ENCODE results near the gene PRSS33.

PRSS33 gene

DNA sequence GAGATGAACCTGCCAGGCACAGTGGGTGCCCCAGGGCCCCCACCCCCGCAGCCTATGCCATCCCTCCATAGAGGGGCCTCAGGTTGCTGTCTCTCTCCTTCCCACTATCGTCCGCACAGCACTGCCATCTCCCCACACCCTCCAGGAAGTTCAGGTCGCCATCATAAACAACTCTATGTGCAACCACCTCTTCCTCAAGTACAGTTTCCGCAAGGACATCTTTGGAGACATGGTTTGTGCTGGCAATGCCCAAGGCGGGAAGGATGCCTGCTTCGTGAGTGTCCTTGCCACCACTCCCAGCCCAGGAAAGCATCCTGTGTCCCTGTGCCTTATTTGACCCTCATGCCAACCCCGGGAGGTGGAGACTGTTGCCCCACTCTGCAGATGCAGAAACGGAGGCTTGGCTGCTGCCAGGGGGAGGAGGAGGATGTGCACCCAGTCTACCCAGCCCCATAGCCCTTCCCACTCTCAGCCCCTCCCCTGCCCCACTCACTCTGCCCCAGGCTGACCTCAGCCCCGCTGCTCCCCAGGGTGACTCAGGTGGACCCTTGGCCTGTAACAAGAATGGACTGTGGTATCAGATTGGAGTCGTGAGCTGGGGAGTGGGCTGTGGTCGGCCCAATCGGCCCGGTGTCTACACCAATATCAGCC is 33.6 kb upstream of the PRSS33 start:
- DNase-seq (ENCODE audit: low spot score), result no peak

DNA sequence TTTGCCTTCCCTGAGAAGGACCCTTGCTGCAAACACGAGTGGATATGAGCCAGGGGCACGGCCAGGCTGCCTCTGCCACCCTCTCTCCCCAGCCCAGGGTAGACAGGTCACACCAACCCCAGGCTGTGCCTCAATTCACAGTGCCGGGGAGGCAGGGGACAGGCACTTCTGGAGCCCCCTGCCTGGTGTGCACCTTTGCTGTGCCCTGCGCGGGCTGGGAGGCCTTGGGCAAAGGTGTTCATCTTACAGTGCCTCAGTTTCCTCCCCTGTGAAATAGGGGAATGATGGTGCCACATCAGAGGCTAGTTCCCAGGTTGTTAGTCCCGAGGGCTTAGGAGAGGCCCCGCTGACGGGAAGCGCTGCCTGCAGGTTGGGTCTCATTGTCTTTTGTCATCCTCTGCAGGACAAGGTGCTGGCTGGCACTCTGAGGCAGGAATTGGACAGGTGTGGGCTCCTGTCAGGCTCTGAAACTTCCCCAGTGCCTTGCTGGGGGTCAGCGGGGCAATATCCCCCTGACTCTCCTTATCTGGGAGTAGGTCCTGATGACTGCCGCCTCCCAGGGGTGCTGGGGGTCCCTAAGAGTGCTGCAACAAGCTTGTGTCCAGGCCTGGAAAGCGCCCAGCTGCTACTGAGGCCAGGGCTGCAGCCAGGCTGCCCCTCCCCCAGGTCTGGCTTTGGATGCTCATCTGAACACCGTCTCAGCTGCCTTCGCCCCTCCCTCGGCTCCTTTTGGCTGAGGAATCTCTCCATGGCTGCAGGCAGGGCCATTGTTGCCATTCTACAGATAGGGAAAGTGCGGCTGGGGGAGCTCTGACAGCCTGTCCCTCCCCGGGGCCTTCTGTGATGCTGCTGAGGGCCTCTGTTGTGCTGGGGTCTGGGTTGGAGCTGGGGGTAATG is 32.8 kb upstream of the PRSS33 start:
- no peak for DNase-seq (ENCODE audit: low spot score)

DNA sequence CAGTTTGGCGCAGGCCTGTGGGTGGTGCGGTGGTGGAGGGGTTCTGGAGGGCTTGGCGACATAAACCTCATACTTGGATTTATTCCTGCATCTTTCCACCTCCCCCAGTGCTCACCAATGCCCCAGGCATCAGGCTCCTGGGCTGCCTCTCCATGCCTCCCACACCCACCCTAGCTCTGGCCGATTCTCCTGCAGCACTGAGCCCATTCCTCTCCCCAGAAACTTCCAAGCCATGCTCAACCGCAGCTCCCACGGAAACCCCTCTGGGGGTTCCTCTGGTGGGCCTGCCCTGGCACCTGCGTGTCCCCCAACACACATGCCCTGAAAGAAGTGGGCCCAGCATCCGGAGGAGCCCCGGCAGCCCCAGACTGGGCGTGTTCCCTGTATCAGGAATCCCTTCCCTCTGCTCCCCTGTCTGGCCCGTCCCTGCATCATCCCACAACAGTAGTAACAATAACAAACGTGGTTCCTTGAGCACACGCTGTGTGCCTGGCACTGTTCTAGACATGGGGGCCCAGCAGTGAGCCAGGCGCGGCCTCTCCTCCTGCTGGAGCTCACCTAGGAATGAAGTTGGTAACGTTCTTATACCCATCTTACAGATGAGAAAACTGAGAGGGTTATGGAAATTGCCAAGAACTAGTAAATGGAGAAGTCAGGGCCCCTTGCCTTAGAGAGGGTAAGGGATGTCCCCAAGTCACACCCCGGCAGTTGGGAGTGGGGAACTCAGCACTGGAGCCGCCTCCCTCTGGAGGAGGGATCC is 32.0 kb upstream of the PRSS33 start:
- no peak for DNase-seq (ENCODE audit: low spot score)

DNA sequence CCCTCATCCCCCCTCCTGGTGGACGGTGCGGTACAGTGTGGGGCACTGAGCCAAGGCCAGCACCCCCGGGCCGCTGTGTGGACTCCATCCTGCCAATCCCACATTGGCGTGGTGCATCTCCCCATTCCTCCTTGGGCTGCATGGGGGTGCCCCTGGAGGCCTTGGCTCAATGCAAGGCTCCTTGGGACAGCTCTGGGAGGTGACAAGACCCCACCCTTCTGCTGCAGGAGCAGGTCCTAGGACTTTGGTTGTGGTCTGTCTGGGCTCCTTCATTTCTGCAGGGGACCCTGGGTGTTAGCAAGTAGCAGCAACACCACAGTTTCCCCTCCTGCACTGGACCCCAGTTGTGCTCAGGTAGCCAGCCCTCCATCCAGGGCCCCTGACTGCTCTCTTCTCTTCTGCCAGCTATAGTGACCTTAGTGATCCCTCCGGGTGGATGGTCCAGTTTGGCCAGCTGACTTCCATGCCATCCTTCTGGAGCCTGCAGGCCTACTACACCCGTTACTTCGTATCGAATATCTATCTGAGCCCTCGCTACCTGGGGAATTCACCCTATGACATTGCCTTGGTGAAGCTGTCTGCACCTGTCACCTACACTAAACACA is 31.0 kb upstream of the PRSS33 start:
- no peak for DNase-seq (ENCODE audit: low spot score)

DNA sequence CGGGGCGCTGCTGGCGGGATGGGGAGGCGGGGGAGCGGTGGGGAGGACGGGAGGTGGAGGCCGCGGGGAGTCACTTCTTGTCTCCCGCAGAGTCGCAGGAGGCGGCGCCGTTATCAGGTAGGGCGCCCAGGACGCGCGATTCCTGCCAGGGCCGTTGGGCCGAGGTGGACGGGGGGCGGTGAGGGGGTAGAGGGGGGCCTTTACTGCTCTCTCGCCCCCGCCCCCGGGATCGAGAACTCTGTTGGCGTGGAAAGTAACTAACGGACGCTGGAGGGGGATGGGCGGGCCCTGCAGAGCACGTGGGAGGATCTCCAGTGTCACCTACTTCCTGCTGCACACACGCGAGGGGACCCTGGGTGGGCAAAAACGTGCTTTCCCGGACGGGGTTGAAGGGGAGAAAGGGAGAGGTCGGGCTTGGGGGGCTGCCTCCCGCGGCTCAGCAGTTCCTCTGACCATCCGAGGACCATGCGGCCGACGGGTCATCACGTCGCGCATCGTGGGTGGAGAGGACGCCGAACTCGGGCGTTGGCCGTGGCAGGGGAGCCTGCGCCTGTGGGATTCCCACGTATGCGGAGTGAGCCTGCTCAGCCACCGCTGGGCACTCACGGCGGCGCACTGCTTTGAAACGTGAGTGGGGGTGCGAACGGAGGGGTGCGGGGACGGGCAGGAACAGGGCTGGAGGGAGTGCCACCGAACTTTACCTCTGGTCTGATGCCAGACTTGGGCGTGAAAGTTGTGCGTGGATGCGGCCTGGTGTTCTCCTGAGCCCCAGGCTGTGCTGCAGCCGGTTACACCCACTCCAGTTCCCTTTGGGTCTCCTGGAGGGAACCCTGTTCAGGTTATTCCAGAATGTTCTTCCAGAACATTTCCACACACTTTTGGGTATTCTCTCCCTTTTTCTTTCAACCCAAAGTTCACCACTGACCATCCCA is 30.2 kb upstream of the PRSS33 start:
- DNase-seq (ENCODE audit: low spot score), result no peak

DNA sequence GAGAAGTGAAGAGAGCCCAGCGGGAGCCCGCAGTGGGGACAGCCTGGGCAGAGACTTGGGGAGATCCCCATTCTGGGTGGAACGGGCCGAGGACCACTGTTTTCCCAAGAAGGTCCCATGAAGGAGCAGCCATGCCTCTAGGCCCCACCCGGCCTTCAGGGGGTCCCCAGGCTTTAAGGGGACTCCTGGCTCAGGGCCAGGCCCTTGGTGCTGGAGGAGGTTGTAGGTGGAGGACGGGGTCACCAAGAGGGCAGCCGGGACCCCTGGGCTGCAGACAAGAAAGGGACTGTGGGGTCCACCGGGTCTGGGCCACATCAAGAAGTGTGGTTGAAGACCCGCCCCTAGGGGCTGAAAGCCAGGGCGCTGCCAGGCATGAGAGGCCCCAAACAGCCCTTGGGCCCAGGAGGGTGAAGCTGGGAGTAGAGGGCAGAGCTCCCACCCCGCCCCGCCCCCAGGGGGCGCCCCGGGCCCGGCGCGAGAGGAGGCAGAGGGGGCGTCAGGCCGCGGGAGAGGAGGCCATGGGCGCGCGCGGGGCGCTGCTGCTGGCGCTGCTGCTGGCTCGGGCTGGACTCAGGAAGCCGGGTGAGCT is 29.5 kb upstream of the PRSS33 start, which contains the start of gene PRSS21:
TSS of gene PRSS21 (plus strand) at position 487 of the 589 bp plus-strand sequence. CDS start at position 519, 32 bp downstream.
- DNase-seq (ENCODE audit: low spot score), result no peak

DNA sequence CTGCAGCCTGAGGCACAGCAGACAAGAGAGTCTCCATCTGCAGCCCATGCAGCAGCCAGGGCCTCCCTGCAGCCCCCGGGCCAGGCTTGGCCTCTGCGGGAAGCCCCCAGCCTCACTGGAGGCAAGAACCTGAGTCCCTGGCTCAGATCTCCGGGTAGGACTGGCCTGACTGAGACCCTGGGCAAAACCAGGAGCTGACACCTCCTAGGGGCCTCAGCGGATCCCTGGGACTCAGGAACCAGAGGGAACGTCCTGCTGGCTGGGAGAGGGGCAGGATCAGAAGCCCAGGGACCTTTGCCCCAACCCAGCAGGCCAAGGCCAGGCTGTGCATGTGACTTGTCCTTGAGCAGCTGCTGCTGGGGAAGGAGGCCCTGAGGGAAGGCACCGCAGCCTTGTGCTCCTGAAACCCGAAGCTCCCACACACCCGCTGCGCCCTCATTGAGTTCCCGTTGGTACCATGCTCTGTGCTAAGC is 28.0 kb upstream of the PRSS33 start:
- DNase-seq (ENCODE audit: low spot score), result no peak

DNA sequence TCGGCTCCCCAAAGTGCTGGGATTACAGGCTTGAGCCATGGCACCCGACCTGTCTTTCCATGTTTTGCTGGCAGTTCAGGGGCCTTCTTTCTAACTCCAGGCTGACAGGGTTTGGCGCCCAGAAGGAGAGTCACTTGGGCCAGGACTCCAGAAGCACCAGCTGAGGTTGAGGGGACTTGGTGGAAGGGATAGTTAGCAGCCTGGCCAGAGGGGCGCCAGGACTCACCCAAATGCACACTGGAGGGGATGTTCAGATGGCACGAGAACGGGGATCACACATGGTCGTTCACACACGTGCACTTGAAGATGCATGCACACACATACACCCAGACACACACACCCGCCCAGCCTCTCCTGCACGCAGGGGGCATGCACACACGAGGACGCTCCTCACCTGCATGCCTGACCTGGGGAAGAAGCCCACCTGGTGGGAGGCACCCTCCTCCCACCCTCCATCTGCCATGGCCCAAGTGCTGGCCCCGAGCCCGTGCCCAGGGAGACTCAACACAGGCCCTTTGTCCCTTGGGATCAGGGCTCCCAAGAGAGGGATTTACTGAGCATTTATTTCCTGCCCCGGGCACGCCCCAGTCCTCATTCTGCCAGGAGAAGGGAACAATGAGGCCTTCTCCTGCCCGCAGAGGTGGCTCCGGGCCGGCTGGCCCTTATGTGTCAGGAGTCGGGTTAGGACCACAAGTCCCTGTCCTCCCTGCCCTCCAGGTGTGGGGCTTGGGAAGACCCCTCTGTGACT is 27.4 kb upstream of the PRSS33 start:
- peak; percentile 22 for DNase-seq (ENCODE audit: low spot score)

DNA sequence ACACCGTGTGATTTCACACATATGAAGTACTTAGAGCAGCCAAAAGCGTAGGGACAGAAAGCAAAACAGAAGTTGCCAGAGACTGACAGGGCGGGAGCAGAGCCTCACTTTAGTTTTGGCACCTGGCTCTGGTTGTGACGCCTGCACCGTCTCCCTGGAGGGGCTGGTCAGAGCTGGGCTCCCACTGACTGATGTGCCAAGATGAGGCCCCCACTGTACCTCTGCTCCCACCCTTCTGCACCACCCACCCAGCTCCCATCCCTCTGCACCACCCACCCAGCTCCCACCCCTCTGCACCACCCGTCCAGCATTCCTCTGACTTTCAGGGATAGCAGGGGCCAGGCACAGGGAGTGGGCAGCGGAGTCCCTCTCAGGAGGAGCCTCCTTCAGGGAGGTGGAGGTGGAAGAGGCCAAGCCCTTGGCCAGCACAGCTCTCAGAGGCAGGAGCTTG is 26.4 kb upstream of the PRSS33 start:
- no peak for DNase-seq (ENCODE audit: low spot score)

DNA sequence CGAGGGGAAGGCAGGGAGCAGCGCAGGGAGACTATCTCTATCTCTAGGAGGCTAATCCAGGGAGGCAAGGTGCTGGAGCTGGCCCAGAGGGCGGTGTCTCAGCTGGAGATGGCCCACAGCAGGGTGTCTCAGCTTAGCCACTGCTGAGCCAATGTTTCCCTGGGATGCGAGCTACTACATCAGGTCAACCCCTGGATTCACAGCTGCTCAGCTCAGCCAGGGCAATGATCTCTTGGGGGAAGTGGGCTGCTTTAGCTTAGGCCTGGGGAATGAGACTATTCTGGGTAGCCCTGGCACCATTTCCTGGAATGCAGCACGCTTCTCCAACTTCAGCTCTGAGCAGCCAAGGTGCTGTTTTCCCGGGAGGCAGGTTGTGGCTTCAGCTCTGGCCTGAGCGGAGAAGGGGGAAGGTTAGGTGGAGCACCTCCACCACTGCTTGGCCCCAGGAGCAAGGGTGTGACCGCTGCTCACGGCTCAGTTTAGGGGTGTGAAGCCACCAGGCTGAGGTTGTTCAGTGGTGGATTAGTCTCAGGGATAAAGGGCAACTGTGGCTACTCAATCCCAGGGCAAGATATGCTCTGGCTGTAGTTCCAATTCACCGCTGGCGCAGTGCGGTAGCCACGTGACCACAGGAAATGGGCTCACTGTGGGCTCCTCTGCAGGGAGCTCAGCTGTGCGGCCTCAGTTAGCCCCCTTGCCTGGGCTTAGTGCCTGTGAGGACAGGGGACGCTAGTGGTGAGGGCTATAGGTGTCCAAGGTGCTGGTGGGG is 24.5 kb upstream of the PRSS33 start:
- no peak for DNase-seq (ENCODE audit: low spot score)

DNA sequence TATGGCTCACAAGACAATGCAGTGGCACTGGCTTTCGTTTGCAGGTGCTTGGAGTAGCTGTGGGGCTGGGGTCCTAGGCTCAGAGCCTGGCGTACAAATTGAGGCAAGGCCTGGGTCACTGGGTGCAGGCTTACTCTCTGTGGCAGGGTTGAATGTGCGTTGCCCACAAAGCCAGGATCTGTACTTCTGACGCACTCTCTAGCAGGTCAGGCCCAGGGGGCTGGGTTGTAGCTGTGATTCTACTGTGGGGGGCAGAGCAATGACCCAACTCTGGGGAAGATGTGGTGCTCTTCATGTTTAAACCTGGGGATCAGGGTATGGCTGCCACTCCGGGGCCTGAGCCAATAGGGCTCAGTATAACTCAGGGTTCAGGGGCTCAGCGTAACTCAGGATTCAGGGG is 23.3 kb upstream of the PRSS33 start:
- DNase-seq (ENCODE audit: low spot score), result no peak

DNA sequence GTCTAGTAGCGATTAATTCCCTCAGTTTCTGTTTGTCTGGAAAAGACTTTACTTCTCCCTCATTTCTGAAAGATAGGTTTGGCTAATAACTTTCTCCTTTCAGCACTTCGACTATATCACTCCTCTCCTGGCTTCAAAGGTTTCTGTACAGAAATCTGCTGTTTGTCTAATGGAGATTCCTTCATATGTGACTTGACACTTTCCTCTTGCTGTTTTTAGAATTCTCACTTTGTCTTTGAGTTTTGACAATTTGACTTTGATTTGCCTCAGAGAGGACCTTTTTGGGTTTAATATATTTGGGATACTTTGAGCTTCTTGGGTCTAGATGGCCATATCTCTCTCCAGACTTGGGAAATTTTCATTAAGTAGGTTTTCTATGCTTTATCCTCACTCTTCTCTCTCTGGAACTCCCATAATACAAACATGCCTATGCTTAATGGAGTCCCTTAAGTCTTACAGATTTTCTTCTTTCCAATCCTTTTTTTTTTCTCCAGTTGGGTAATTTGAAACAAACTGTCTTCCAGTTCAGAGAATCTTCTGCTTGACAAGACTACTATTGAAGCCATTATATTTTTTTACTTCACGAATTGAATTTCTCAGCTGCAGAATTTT is 21.9 kb upstream of the PRSS33 start:
- no peak for DNase-seq (ENCODE audit: low spot score)

DNA sequence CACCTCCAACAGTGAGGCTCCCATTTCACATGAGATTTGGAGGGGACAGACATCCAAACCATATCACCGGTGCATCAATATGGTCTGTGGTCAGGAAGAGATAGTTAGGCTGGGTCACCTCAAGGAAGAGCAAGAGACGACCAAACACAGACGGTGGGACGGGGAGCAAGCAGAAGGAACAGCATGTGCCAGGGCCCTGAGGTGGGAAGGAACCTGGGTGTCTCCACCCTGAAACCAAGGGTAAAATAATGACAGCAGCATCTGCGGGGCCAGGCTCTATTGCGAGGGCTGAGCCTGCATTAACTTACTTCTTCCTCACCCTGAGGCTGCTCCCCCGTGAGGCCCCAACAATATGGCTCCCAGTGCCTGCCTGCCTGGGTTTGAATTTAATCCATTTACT is 20.8 kb upstream of the PRSS33 start:
- DNase-seq (ENCODE audit: low spot score), result no peak

DNA sequence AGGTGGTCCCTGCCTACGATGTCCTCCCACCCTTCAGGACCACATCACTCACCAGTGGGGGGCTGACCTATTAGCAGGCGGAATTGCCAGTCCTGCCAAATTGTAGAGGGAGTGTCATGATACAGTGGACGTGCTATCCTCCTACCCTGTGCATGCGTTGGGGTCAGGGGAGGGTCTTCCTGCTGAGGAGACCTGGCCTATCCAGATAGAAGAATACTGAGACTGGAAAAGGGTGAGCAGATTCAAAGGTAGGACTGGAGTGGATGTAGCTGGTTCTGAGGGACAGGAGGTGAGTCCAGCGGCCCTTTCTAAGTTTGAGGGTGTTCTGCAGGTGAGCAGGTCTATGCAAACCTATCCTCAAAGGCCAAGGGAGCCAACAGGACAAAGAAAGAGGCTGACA is 18.9 kb upstream of the PRSS33 start:
- no peak for DNase-seq (ENCODE audit: low spot score)

DNA sequence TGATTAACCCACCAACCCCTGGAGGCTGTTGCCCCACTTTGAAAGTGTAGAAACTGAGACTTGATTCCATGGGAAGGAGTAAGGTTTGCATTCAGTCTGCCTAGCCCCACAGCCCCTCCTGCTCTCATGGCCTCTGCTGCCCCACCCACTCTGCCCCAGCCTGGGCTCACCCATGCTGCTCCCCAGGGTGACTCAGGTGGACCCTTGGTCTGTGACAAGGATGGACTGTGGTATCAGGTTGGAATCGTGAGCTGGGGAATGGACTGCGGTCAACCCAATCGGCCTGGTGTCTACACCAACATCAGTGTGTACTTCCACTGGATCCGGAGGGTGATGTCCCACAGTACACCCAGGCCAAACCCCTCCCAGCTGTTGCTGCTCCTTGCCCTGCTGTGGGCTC is 17.4 kb upstream of the PRSS33 start:
- no peak for DNase-seq (ENCODE audit: low spot score)

DNA sequence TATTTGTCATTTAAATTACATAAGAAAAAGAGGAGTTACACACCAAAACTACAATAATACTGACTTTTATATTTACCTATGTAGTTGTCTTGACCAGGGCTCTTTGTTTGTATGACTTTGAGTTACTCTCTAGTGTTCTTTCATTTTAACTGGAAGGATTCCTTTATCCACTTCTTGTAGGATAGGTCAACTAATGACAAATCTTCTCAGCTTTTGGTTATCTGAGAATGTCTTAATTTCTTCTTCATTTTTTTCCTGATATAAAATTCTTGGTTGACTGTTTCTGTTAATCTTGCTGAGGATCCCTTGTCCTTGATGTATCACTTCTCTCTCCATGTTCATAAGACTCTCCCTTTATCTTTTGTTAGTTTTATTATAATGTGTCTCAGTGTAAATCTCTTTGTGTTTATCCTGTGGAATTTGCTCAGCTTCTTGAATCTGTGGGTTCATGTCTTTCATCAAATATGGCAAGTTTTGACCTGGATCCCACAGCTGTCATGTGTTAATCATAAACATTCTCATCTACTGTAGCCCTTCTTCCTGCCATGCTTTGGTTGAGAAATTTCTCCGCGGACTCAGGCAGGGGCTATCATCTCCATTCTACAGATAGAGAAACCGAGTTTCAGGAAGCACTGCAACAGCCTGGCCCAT is 16.3 kb upstream of the PRSS33 start:
- DNase-seq (ENCODE audit: low spot score), result no peak

DNA sequence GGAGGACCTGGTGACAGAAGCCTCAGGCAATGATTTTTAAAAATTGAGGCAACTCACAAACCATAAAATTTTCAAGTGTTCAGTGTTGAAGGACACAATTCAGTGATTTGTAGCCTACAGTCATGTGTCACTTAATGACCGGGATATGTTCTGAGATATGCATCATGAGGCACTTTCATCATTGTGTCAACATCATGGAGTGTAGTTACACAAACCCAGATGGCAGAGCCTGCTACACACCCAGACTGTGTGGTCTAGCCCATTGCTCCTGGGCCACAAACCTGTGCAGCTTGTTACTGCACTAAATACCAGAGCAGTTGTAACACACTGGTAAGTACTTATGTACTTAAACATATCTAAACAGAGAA is 12.5 kb upstream of the PRSS33 start:
- no peak for DNase-seq (ENCODE audit: low spot score)

DNA sequence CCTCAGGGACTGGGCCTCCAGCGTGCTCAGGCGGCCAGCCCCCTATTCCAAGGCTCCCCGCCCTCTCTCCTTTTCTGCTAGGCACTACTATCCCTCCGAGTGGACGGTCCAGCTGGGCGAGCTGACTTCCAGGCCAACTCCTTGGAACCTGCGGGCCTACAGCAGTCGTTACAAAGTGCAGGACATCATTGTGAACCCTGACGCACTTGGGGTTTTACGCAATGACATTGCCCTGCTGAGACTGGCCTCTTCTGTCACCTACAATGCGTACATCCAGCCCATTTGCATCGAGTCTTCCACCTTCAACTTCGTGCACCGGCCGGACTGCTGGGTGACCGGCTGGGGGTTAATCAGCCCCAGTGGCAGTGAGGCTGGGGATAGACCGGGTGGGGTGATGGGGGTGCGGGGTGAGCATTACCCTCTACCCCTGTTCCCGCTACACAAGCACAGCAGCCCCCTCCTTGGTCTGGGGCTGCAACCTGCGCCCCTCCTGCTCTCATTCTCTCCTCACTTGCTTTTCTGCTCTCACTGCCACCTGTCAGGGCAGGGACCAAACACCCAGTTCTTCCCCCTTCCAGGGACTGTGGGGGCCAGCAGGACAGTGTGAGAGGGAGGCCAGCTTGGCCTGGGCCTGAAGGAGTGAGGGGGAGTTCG is 12.0 kb upstream of the PRSS33 start:
- no peak for DNase-seq (ENCODE audit: low spot score)

All from COLO829 (cell line).